ENCODE measurements around the gene ARHGAP15. TPM values are rescaled to one million over a fixed set of nuclear protein-coding genes. Genes with fewer than 3 reads are reported as not detected.

The ARHGAP15 gene
- total RNA-seq, 1 donor from 2014 or later: not detected

DNA sequence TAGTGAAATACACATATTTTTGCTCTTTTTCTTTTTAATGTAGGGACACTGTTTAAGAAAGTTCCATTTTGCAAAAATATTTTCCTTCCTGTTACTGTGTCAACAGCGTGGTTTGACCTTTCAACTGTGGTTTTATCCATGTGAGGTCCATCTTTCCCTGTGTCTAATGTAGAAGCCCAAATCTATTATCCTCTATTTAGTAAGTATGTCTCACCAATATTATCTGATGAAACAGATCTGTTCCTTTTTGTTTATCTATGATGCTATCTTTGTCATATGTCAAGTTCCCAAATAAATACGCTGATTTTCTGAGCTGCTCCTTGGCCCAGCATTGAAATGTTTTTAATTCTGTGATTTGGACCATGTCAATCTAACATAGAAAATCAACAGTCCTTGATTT lies 3.5 kb upstream of the ARHGAP15 start:
- Mint-ChIP-seq H3K27ac (ENCODE audit: unreplicated experiment) (no peak overlapping the region), H3K36me3 (ENCODE audit: unreplicated experiment) (no peaks in the 10 kb centered on the region), H3K9me3 (ENCODE audit: unreplicated experiment) (no peaks in the 10 kb centered on the region), H3K4me3 (ENCODE audit: unreplicated experiment) (no peak overlapping the region), H3K4me1 (ENCODE audit: low read depth, unreplicated experiment) (peaks cover 4% of the 10 kb centered on the region), H3K27me3 (ENCODE audit: unreplicated experiment) (no peaks in the 10 kb centered on the region)
- no peak for TF ChIP-seq CTCF (IDR thresholded peaks at IDR 0.05; ENCODE audit: partially characterized antibody, unreplicated experiment)
- no peak for DNase-seq

DNA sequence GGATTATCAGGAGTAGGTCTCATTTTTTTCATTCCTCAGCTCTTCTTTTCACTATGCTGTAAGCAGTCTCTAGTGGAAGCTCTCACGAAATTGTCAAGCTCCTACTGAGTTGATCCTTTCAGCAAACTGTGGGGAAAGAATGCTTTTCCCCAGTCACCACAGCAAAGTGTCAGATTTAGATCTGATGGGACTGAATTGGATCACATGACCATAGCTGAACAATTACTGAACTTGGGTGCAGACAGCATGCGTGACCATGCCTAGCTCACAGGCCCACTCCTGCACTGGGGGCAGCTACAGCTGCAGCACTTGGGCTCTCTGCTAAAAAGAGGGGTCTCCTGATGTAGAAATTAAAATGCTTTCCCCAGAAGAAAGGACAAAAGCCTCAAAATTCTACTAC lies 3.1 kb downstream of the ARHGAP15 start:
- Mint-ChIP-seq H3K9me3 (ENCODE audit: unreplicated experiment) (no peaks in the 10 kb centered on the region), H3K4me1 (ENCODE audit: low read depth, unreplicated experiment) (peaks cover 4% of the 10 kb centered on the region), H3K4me3 (ENCODE audit: unreplicated experiment) (no peak overlapping the region), H3K27me3 (ENCODE audit: unreplicated experiment) (no peaks in the 10 kb centered on the region), H3K27ac (ENCODE audit: unreplicated experiment) (no peak overlapping the region), H3K36me3 (ENCODE audit: unreplicated experiment) (no peaks in the 10 kb centered on the region)
- no peak for TF ChIP-seq CTCF (IDR thresholded peaks at IDR 0.05; ENCODE audit: partially characterized antibody, unreplicated experiment)
- DNase-seq: no peak

GRCh38 chr2:143133783-143134182 lies 4.6 kb downstream of the ARHGAP15 start:
- Mint-ChIP-seq H3K4me1 (ENCODE audit: low read depth, unreplicated experiment) (peaks cover 4% of the 10 kb centered on the region), H3K36me3 (ENCODE audit: unreplicated experiment) (no peaks in the 10 kb centered on the region), H3K9me3 (ENCODE audit: unreplicated experiment) (no peaks in the 10 kb centered on the region), H3K27ac (ENCODE audit: unreplicated experiment) (no peak overlapping the region), H3K27me3 (ENCODE audit: unreplicated experiment) (no peaks in the 10 kb centered on the region), H3K4me3 (ENCODE audit: unreplicated experiment) (no peak overlapping the region)
- no peak for DNase-seq
- no peak for TF ChIP-seq CTCF (IDR thresholded peaks at IDR 0.05; ENCODE audit: partially characterized antibody, unreplicated experiment)

DNA sequence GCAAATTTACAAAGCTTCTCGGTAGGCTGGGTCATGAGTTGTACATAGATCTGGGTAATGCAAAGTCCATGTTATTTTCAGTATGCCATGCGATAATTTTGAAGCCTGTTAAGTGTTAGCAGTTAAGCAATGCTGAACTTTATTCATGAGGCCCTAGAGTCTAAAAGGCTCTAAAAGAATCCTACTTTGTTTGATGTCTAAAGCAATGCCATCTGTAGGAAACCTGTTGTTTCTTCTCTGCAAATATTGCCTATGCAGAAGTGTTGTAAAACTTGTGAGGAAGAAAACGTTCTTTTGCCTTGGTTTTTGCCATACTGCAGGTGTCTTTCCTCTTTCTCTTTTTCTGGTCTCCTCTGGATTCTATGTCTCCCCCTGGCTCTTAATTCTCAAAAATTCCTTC lies 9.1 kb downstream of the ARHGAP15 start:
- no peak for DNase-seq
- H3K9me3 Mint-ChIP-seq (ENCODE audit: unreplicated experiment): no peaks in the 10 kb centered on the region
- no peaks in the 10 kb centered on the region for H3K27me3 Mint-ChIP-seq (ENCODE audit: unreplicated experiment)
- no peaks in the 10 kb centered on the region for H3K36me3 Mint-ChIP-seq (ENCODE audit: unreplicated experiment)
- no peak overlapping the region for H3K27ac Mint-ChIP-seq (ENCODE audit: unreplicated experiment)
- no peaks in the 10 kb centered on the region for H3K4me1 Mint-ChIP-seq (ENCODE audit: low read depth, unreplicated experiment)
- no peak for TF ChIP-seq CTCF (IDR thresholded peaks at IDR 0.05; ENCODE audit: partially characterized antibody, unreplicated experiment)
- no peak overlapping the region for H3K4me3 Mint-ChIP-seq (ENCODE audit: unreplicated experiment)

- DNase-seq: no peak
- Mint-ChIP-seq H3K27me3 (ENCODE audit: unreplicated experiment) (no peaks in the 10 kb centered on the region), H3K9me3 (ENCODE audit: unreplicated experiment) (no peaks in the 10 kb centered on the region), H3K27ac (ENCODE audit: unreplicated experiment) (no peak overlapping the region), H3K36me3 (ENCODE audit: unreplicated experiment) (no peaks in the 10 kb centered on the region), H3K4me1 (ENCODE audit: low read depth, unreplicated experiment) (no peaks in the 10 kb centered on the region), H3K4me3 (ENCODE audit: unreplicated experiment) (no peak overlapping the region)
- no peak for TF ChIP-seq CTCF (IDR thresholded peaks at IDR 0.05; ENCODE audit: partially characterized antibody, unreplicated experiment)
These were observed 10.7 kb downstream of the ARHGAP15 start for GRCh38 chr2:143139835-143140393.

All from glutamatergic neuron (in vitro differentiated cells).